ENCODE measurements around the gene AQP11.
"Not testable (repeated sequence)": the region's sequence is repeated elsewhere in the genome, so short reads cannot be mapped to it uniquely, and the experiment has no call there.

AQP11 gene

GRCh38 chr11:77589521-77590193, at the start of gene AQP11:
Gene AQP11, plus strand, starts transcription at chr11:77589953. Its CDS starts 40 bp downstream, at chr11:77589993.
- DNase-seq = peak; percentile 40

GRCh38 chr11:77542296-77542695, 47.5 kb upstream of the AQP11 start:
- DNase-seq = no peak

- no peak for DNase-seq
These were observed 42.5 kb upstream of the AQP11 start for GRCh38 chr11:77547047-77547836.

GRCh38 chr11:77547863-77548551, 41.7 kb upstream of the AQP11 start:
- peak; percentile 57 for DNase-seq

- no peak for DNase-seq
These were observed 41.0 kb upstream of the AQP11 start for GRCh38 chr11:77548552-77549445.

GRCh38 chr11:77551426-77551825, 38.3 kb upstream of the AQP11 start:
- not testable (repeated sequence) for DNase-seq

- no peak for DNase-seq
These were observed 32.2 kb upstream of the AQP11 start for GRCh38 chr11:77557553-77557952.

GRCh38 chr11:77558380-77558779, 31.4 kb upstream of the AQP11 start:
- DNase-seq = no peak

GRCh38 chr11:77559686-77560401, 29.9 kb upstream of the AQP11 start:
- no peak for DNase-seq

GRCh38 chr11:77560605-77561004, 29.1 kb upstream of the AQP11 start:
- no peak for DNase-seq

GRCh38 chr11:77561257-77561656, 28.5 kb upstream of the AQP11 start:
- no peak for DNase-seq

GRCh38 chr11:77568306-77568705, 21.4 kb upstream of the AQP11 start:
- DNase-seq = no peak

- DNase-seq = no peak
These were observed 20.7 kb upstream of the AQP11 start for GRCh38 chr11:77568916-77569675.

- no peak for DNase-seq
These were observed 20.1 kb upstream of the AQP11 start for GRCh38 chr11:77569676-77570070.

- DNase-seq = not testable (repeated sequence)
These were observed 18.9 kb upstream of the AQP11 start for GRCh38 chr11:77570896-77571295.

- not testable (repeated sequence) for DNase-seq
These were observed 14.3 kb upstream of the AQP11 start for GRCh38 chr11:77575428-77575827.

- DNase-seq = no peak
These were observed 8.9 kb upstream of the AQP11 start for GRCh38 chr11:77580712-77581337.

GRCh38 chr11:77589181-77589520, 602 bp upstream of the AQP11 start:
- DNase-seq = no peak

- no peak for DNase-seq
These were observed 535 bp downstream of the AQP11 start for GRCh38 chr11:77590194-77590782.

GRCh38 chr11:77592727-77593126, 3.0 kb downstream of the AQP11 start:
- DNase-seq = no peak

All from CD4-positive, alpha-beta T cell treated with Interleukin-21 for 1 hour (primary cell).